ENCODE data around the gene HASPIN. TPM values are rescaled to one million over a fixed set of nuclear protein-coding genes. Genes with fewer than 3 reads are reported as not detected.

Gene HASPIN
- total and polyA plus RNA-seq, 2 of the 13 experiments (the other 11 are each of a cell fraction or from before 2014, with no cell fraction given): 2.7 to 8.1 TPM

DNA sequence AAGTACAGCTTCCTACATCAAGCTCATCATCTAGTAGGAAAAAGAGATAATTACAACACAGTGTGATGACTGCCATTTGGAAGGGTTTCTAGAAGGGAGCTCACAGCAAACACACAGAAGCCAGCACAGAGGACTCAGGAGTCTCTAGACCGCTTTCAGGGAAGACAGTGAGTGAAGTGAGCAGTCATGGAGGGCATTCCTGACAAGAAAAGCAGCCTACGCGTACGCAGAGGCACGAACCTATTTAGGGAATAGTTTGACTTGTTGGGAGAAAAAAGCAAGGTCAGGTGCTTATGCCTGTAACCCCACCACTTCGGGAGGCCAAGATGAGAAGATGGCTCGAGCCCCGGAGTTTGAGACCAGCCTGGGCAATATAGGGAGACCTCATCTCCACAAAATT is 8.4 kb upstream of the HASPIN start:
- H3K4me2 ChIP-seq (ENCODE audit: low read depth, low read length): no peak overlapping the region
- H4K20me1 ChIP-seq (ENCODE audit: insufficient read depth, low read length): no peaks in the 10 kb centered on the region
- no peaks in the 10 kb centered on the region for H3K9me3 ChIP-seq (ENCODE audit: low read length)
- no peak overlapping the region for H3K27ac ChIP-seq (ENCODE audit: extremely low read length, insufficient read depth, low read length)
- CTCF ChIA-PET (ENCODE audit: low intra/inter-chr PET ratio, low total read pairs): no interaction called here
- DNase-seq (ENCODE audit: low spot score) (no peak), FAIRE-seq (no peak), ATAC-seq (no peak)
- no peak overlapping the region for H3K4me3 ChIP-seq (replicated peaks in 1 of 3; ENCODE audit: insufficient read depth in 1 of 3, low read depth in 2 of 3, low read length in 3 of 3)
- intact Hi-C loops (cut with micrococcal nuclease; ENCODE audit: unreplicated experiment): no loop called here
- WGBS (ENCODE audit: low lambda C conversion rate): 88% methylated on average over 8 of the region's 8 CpGs
- H3K79me2 ChIP-seq (ENCODE audit: insufficient read depth, low read length): no peaks in the 10 kb centered on the region
- in situ Hi-C loops (cut with HindIII; ENCODE audit: extremely low pct_ligation_motif_present, low pct_unique_long_range_greater_than_20kb): no loop called here
- BruUV-seq (replicated peaks): no TSS peak
- peaks cover 8 to 39% of the 10 kb centered on the region in 2 experiments; a peak in 4 of 5 replicates for H3K36me3 ChIP-seq (replicated peaks in 1 of 2; ENCODE audit: control insufficient read depth in 1 of 2, insufficient read depth in 2 of 2, low read length in 2 of 2)
- no peak overlapping the region for H3K9ac ChIP-seq (ENCODE audit: insufficient read depth, low read depth, low read length)
- TF ChIP-seq, protein P1, sequence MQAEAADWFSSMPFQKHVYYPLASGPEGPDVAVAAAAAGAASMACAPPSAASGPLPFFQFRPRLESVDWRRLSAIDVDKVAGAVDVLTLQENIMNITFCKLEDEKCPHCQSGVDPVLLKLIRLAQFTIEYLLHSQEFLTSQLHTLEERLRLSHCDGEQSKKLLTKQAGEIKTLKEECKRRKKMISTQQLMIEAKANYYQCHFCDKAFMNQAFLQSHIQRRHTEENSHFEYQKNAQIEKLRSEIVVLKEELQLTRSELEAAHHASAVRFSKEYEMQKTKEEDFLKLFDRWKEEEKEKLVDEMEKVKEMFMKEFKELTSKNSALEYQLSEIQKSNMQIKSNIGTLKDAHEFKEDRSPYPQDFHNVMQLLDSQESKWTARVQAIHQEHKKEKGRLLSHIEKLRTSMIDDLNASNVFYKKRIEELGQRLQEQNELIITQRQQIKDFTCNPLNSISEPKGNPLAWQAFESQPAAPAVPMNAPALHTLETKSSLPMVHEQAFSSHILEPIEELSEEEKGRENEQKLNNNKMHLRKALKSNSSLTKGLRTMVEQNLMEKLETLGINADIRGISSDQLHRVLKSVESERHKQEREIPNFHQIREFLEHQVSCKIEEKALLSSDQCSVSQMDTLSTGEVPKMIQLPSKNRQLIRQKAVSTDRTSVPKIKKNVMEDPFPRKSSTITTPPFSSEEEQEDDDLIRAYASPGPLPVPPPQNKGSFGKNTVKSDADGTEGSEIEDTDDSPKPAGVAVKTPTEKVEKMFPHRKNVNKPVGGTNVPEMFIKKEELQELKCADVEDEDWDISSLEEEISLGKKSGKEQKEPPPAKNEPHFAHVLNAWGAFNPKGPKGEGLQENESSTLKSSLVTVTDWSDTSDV (CRISPR knock-in tag; IDR thresholded peaks at IDR 0.05): no peak
- TF ChIP-seq ZNF850 (CRISPR knock-in tag; conservative IDR thresholded peaks at IDR 0.05) (no peak), JUNB (CRISPR knock-in tag; IDR thresholded peaks at IDR 0.05; ENCODE audit: borderline replicate concordance) (no peak), THAP11 (CRISPR knock-in tag; IDR thresholded peaks at IDR 0.05) (no peak), TBX2 (CRISPR knock-in tag; IDR thresholded peaks at IDR 0.05; ENCODE audit: borderline replicate concordance) (no peak), ZNF124 (CRISPR knock-in tag; IDR thresholded peaks at IDR 0.05) (no peak), ZNF709 (CRISPR knock-in tag; IDR thresholded peaks at IDR 0.05) (no peak), ZSCAN30 (CRISPR knock-in tag; IDR thresholded peaks at IDR 0.05) (no peak), CHCHD3 (CRISPR knock-in tag; IDR thresholded peaks at IDR 0.05) (no peak), ZNF329 (CRISPR knock-in tag; IDR thresholded peaks at IDR 0.05; ENCODE audit: low read depth) (no peak), ZNF326 (CRISPR knock-in tag; IDR thresholded peaks at IDR 0.05; ENCODE audit: borderline replicate concordance) (no peak), KDM5A (IDR thresholded peaks at IDR 0.05; ENCODE audit: borderline replicate concordance, low read length) (no peak), ATM (IDR thresholded peaks at IDR 0.05; ENCODE audit: borderline replicate concordance) (no peak)
- TF ChIP-seq, protein P2, sequence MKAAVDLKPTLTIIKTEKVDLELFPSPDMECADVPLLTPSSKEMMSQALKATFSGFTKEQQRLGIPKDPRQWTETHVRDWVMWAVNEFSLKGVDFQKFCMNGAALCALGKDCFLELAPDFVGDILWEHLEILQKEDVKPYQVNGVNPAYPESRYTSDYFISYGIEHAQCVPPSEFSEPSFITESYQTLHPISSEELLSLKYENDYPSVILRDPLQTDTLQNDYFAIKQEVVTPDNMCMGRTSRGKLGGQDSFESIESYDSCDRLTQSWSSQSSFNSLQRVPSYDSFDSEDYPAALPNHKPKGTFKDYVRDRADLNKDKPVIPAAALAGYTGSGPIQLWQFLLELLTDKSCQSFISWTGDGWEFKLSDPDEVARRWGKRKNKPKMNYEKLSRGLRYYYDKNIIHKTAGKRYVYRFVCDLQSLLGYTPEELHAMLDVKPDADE (CRISPR knock-in tag; IDR thresholded peaks at IDR 0.05): no peak
- TF ChIP-seq, protein P3, sequence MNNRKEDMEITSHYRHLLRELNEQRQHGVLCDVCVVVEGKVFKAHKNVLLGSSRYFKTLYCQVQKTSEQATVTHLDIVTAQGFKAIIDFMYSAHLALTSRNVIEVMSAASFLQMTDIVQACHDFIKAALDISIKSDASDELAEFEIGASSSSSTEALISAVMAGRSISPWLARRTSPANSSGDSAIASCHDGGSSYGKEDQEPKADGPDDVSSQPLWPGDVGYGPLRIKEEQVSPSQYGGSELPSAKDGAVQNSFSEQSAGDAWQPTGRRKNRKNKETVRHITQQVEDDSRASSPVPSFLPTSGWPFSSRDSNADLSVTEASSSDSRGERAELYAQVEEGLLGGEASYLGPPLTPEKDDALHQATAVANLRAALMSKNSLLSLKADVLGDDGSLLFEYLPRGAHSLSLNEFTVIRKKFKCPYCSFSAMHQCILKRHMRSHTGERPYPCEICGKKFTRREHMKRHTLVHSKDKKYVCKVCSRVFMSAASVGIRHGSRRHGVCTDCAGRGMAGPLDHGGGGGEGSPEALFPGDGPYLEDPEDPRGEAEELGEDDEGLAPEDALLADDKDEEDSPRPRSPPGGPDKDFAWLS (CRISPR knock-in tag; IDR thresholded peaks at IDR 0.05; ENCODE audit: borderline replicate concordance): no peak
- H2AFZ ChIP-seq (ENCODE audit: low read length): no peak overlapping the region
- POLR2A ChIA-PET: no interaction called here
- H3K27me3 ChIP-seq (ENCODE audit: control insufficient read depth in 1 of 2, insufficient read depth in 2 of 2, low read length in 2 of 2): no peaks in the 10 kb centered on the region
- peaks cover 18% of the 10 kb centered on the region for H3K4me1 ChIP-seq (ENCODE audit: insufficient read depth, low read length)

Measured in HepG2 (cell line).